GM21619 (cell line): ENCODE measurements around the gene COQ4.
"Not testable (repeated sequence)": the region's sequence is repeated elsewhere in the genome, so short reads cannot be mapped to it uniquely, and the experiment has no call there.

Experiments
- ATAC-seq: cut with Tn5 transposase; IDR thresholded peaks from one replicate; pipeline ENCODE4 v1.9.1; 2021; ENCODE audit not compliant: unreplicated experiment

COQ4 gene

DNA sequence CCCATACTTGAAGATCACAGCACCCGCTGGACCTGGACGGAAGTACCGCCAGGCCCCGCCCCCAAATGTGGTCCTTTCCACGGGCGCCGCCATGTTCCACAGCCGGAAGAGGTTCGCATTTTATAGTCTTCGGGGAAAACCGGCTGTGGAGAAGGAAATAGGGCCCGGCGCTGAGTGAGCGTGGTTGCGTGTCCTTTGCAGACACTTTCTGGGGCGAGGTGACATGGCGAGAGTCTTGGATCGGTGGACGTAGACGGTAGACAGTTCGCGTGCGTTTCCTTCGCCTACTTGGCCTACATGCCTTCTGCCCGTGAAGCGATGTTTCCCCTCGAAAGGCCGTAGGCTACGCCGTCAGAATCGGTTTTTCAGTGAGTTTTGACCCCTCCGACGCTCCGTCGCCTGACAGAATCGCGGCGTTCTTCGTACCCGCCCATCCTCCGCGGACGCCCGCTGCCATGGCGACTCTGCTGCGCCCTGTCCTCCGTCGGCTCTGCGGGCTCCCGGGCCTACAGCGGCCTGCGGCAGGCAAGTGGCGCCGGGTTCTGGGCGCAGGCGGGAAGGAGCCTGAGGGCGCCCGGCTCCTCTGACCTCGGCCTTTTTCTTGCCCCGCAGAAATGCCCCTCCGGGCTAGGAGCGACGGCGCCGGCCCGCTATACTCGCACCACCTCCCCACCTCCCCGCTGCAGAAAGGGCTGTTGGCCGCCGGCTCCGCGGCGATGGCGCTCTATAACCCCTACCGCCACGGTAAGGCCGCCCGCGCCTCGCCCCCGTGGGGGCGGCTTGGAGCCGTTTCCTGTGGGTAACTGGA, at the start of gene COQ4, which contains the start of gene TRUB2:
TSS of gene COQ4 (plus strand) at position 436 of the 808 bp plus-strand sequence. CDS start at position 456, 20 bp downstream.
TSS of gene TRUB2 (minus strand) at position 44 of the 808 bp plus-strand sequence. CDS start at position 5, 39 bp downstream.
- ATAC-seq, result peak; percentile 79

- no peak for ATAC-seq
These were observed 48.4 kb upstream of the COQ4 start for GRCh38 chr9:128274245-128274644.

GRCh38 chr9:128275198-128276007, 47.2 kb upstream of the COQ4 start, which contains the start of gene GOLGA2:
Gene GOLGA2, minus strand, starts transcription at chr9:128276007. Its CDS starts 31 bp downstream, at chr9:128275976.
- ATAC-seq, result peak; percentile 49

- peak; percentile 93 for ATAC-seq
These were observed 46.5 kb upstream of the COQ4 start, which contains the start of gene SWI5 for GRCh38 chr9:128276008-128276573. Gene SWI5, plus strand, starts transcription at chr9:128276276.

- no peak for ATAC-seq
These were observed 45.9 kb upstream of the COQ4 start for GRCh38 chr9:128276574-128277270.

DNA sequence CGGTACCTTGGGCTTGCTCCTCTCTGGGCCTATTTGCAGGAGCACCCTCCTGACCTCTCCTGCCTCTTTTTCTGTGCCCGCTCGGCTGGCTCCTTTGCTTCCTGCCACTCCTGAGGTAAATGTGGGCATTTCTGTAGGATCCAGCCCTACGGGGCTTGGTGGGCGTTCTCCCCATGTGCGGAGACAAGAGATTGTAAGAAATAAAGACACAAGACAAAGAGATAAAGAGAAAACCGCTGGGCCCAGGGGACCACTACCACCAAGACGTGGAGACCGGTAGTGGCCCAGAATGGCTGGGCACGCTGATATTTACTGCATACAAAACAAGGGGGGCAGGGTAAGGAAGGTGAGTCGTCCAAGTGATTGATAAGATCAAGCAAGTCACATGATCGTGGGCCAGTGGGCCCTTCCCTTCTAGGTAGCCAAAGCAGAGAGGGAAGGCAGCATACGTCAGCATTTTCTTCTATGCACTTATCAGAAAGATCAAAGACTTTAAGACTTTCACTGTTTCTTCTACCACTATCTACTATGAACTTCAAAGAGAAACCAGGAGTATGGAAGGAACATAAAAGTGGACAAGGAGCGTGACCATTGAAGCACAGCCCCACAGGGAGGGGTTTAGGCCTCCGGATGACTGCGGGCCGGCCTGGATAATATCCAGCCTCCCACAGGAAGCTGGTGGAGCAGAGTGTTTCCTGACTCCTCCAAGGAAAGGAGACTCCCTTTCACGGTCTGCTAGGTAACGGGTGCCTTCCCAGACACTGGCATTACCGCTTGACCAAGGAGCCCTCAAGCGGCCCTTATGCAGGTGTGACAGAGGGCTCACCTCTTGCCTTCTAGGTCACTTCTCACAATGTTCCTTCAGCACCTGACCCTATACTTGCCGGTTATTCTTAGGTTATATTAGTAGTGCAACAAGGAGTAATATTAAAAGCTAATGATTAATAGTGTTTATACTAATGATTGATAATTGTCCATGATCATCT, 43.3 kb upstream of the COQ4 start:
- ATAC-seq, result not testable (repeated sequence)

DNA sequence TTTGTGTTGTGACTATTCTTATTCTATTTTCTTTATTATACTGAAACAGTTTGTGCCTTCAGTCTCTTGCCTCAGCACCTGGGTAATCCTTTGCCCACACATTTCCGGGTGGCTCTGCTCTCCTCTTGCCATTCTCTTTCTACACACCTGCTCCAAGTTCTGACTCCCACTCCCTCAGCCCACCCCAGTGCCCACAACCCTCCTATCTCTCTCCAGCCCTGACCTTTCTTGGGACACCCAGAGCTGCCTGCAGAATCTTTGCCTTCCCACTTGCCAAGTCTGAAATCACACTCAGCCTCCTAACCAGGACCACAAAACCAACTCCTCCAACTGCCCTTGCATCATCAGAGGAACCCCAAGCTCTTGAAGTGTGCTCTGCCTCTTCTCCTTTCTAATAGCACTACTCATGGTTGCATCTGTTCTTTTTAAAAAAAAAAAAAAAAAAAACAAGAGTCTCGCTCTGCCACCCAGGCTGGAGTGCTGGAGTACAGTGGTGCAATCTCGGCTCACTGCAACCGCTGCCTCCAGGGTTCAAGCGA, 42.5 kb upstream of the COQ4 start:
- no peak for ATAC-seq

- no peak for ATAC-seq
These were observed 40.1 kb upstream of the COQ4 start for GRCh38 chr9:128282500-128282899.

GRCh38 chr9:128285033-128285784, 37.4 kb upstream of the COQ4 start:
- no peak for ATAC-seq

- no peak for ATAC-seq
These were observed 36.2 kb upstream of the COQ4 start for GRCh38 chr9:128286440-128286839.

DNA sequence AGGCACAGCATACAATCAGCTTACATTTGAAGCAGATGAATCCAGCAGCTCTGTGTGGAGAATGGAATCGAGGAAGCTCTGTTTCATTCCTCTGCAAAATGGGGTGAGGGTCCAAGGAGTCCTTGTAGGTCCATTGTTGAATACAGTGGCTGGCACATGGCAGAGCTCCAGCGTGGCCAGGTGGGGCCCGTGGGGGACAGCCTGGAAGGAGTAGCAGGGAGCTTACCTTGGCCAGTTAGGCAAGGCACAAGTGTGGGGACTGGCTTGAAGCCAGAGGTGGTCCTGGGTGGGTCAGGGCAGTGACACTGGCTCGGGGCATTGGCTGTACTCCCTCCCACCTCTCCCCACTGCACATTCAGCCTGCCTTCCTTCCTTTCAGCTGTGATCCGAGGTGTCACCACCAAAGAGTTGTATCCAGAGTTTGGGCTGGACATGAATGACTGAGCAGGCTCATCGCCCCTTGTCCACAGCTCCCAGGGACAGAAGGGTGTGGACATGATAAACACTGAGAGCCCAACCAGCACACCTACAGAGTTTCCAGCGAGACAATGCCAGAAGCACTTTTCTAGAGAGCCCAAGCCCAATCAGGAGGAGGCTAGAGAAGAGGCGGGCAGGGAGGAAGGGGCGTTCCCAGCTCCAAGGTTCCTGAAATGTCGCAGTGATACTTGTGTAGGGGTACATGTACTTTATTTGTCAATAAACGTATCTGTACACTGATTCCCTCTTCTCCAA, 34.2 kb upstream of the COQ4 start:
- no peak for ATAC-seq

DNA sequence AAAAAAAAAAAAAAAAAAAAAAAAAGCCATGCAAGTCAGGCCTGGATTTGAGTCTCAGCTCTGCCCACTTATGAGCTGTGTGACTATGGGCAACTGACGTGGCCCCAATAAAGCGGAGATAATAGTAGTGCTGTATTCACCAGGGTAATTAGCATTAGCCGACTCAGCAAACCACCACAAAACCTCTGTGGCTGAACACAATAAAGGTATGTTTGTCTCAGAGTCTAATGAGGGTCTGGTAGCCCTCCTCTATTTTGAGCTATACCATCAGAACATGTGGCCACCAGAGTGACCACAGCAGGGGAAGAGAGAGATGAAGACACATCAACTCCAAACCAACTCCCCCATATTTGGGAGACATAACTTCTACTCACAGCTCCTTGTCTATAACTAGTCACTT, 30.6 kb upstream of the COQ4 start:
- no peak for ATAC-seq

DNA sequence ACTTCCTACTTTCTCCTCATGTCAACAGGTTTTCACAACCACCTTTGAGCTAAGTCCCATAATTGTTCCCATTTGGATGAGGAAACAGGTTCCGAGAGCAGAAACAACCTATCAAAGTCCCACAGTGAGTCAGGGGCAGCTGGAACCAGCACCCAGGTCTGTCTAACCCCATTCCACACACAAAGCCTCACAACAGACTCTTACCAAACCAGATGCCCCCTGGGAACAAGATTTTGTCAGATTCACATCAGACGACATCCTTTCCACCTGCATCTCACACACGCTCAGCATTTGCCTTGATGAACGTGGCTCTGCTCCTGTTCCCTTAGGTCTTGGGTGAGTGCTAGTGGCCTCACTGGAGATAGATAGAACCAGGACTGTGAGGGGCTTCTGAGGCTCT, 29.5 kb upstream of the COQ4 start:
- no peak for ATAC-seq

- no peak for ATAC-seq
These were observed 28.5 kb upstream of the COQ4 start for GRCh38 chr9:128294142-128294541.

DNA sequence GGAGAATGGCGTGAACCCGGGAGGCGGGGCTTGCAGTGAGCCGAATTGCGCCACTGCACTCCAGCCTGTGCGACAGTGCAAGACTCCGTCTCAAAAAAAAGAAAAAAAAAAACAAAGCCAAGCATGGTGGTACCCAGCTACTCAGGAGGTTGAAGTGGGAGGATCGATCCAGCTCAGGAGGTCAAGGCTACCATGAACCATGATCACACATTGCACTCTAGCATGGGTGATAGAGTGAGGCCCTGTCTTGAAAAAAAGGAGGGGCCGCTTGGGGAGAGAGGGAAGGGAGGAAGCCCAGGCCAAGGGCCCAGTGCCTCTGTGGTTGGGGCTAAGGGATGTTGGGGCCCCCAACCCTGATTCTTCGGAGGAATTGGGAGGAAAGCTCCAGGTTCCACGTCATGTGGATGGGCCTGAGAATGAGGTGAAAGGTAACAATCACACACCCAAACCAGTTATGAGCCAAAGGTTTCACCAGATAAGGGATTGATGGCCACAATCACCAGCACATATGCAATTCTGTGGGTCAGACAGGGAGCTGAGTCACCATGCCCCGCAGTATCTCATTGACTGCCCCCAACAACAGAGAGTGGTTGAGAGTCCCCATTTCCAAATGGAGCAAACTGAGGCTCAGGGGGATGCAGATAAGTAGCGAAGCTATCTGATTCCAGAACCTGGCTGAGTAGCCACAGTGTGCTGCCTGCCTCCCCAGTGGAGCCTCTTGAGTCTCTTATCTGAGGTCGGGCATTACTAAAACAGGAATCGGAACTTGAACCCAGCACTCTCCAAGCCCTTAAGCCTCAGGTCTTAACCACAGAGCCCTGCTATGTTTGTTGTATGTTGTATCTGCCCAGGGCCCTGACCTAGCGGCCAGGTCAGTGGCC, 26.1 kb upstream of the COQ4 start:
- ATAC-seq, result no peak

DNA sequence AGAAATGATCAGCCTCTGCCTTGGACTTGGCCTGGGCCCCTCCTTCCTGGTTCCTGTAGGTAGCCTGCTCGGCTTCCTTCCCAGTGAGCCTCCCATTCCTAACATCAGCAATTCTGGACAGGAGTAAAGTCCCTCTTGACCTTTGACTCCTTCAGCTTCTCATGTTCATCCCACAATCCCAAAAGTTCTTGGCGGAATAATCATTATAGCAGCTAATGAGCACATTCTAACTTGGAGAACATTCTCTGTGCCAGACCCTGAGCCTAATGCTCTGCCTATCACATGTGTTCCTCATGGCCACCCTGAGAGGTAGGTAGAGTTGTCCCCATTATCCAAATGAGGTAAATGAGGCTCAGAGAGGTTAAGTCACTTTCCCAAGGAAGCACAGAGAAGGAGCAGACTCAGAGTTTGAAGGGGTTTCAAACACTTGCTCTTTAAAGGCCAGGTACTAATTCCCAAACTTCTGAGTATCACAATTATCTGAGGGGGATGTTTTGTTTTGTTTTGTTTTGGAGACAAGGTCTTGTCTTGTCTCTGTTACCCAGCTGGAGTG, 25.3 kb upstream of the COQ4 start:
- ATAC-seq, result no peak
